OCI-M2 (cell line): Measurements from ENCODE around the gene UNC5CL.

Source experiments
- DNase-seq: peaks from one replicate; lab custom pipeline; 2025; ENCODE audit not compliant: unreplicated experiment; lab: John Stamatoyannopoulos, UW

Gene UNC5CL

GRCh38 chr6:41063884-41064285 lies 24.9 kb upstream of the UNC5CL start:
- DNase-seq, result no peak

DNA sequence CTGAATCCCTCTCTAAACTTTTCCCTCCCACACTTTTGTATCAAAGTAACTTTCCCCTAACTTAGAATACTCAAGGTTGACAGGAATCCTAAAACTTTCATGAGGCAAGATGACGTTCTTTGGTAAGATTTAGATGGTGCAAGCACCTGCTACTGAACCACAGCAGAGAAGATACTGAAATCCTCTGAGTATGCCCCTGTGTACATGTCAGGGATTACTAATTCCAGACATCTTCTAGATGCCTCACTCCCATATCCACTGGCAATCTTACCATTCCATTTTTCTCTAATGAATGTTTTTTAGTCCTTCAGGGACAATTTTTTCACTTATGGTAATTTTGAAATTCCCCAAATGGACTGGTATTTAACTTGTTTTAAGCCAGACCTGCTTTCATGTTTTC lies 23.0 kb upstream of the UNC5CL start:
- DNase-seq, result no peak

- no peak for DNase-seq
These were observed 22.2 kb upstream of the UNC5CL start for GRCh38 chr6:41061196-41061726.

DNA sequence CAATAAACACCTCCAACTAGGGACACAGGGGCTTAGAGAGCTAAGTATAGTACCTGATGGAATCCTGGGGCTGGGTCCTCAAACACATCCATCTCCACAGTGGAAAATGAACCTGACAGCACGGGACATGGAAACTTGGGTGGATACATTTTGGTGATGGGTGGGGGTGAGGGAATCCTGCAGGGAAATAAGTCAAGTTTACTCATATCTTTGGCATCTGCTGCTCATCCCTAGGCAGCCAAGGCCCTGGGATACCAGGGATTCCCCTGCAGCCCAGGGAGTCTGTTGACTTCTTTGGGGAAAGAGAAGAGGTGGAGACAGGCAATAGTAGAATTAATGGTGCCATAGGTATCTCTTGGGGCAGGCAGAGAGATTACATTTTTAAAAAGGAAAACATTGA lies 20.5 kb upstream of the UNC5CL start:
- DNase-seq, result no peak

DNA sequence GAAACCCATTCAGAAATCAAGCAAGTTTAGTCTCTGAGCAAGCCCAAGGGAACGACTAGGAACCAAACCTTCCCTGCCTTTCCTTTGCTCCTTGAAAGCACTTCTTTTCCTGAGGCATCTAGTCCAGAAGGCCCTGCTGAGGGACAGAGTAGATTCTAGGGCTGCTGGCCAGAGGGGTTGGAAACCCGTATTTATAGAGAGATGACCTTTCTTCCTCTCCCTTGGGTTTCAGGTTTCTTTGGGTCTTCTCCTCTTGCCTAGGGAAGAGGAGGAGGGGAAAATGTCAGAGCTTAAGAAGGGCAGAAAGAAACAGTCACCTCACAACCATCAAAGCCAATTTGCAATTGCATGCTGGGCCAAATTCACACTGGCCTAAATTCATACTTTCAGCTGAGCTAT lies 19.8 kb upstream of the UNC5CL start:
- DNase-seq, result no peak

DNA sequence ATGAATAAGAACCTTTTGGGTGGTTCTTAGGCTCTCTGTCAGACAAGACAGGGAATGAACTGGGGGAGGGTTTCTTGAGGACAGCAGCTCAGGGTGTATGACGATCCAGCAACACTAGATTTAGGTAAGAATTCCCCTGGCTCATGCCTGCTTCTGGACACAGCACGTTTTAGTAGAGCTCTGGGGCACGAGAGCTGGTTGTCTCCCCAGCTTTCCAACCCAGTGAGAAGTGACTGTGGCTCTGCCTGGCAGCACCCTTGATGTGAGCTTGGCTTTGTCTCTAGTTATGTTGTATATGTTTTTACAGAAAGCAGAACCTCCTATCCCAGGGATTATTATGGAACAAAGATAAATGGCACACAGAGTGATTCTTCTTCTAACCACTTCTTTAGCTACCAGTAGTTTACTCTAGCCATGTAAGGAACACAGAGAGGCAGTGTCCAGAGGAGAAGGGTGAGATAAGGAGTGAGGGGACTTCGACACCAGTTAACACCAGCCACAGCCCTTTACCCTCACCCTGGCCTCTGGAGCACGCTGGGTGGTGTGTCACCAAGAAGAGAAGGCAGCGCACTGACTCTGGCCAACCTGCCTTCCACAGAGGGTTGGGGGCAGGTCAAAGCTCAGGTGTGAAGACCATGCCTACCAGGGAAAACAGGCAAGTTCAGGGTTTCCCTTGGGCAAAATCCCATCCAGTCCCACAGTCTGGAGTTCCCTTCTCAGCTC lies 17.9 kb upstream of the UNC5CL start:
- no peak for DNase-seq

GRCh38 chr6:41055149-41055548 lies 16.1 kb upstream of the UNC5CL start:
- DNase-seq, result no peak

DNA sequence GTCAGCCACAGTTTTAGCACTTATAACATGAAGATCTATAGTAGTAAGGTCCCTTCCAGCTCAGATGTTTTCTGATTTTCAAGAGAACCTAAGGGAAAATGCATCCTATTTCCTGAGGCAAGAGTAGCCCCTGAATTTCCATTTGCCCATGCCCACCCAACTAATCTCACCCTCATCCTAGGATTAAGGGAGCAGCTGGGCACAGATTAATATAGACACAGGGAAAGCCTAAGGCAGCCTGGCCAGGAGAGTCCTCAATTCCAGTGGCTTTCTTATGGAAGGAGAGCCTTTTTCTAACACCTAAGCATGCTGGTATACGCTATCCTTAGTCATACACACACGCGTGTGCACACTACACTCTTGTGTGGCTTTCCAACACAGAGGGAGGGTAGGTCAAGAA lies 15.5 kb upstream of the UNC5CL start:
- no peak for DNase-seq

DNA sequence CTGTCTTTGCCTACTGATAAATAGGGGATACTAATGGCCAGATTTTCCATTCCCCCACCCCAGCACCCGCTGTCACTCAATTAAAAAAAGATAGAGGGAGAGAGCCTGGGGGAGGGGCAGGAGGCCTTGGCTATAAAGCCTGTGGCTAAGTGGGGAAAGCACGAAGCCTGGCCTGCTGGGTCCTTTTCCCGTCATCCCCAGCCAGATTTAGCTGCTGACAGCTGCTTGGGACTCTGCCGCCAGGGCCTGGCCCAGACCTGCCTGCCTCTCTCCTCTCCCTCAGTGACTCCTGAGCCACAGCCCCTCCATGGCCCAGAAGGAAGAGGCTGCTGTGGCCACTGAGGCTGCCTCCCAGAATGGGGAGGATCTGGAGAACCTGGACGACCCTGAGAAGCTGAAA lies 14.0 kb upstream of the UNC5CL start, which contains the start of gene APOBEC2:
TSS of gene APOBEC2 (plus strand) at position 162 of the 400 bp plus-strand sequence. CDS start at position 308, 146 bp downstream.
- DNase-seq, result no peak

GRCh38 chr6:41051873-41052272 lies 12.9 kb upstream of the UNC5CL start:
- no peak for DNase-seq

GRCh38 chr6:41050536-41050935 lies 11.5 kb upstream of the UNC5CL start:
- DNase-seq, result no peak

DNA sequence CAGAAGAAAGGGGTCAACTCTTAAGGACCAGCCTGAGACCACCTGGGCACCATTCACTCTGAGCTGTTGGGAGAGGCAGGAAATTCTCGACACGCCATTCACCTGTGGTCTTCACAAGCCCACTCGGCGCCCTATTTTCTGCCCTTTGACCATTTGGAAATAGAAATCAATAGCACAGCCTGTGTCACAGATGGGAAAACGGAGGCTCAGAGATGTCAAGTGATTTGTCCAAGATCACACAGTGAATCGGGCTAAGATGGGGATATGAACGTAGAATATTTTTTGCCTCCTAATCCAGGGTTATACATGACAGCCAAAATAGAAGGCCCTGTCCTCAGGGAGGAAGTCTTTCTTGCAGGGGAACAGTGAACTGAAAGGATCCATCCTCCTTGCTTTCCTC lies 10.9 kb upstream of the UNC5CL start:
- no peak for DNase-seq

DNA sequence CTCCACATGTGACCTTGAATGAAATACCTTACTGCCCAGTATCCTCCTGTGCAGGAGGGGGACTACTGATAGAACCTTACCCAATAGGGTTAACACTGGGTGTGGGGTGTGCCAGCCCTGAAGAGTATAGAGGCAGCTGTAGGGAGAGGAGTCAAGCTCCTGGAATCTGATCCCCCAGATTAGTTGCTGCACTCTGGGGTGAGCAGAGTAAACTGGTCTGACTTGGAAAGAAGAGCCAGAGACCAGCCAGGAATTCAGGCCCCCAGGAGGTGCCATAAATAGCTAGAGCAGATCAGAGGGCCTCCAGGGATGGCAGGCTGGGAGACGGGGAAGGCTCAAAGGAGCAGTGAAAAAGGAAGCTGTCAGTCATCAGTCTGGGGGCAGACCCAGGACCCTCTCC lies 10.5 kb upstream of the UNC5CL start:
- no peak for DNase-seq

GRCh38 chr6:41047745-41048732 lies 9.0 kb upstream of the UNC5CL start:
- DNase-seq, result no peak

GRCh38 chr6:41047306-41047705 lies 8.3 kb upstream of the UNC5CL start:
- DNase-seq, result no peak

DNA sequence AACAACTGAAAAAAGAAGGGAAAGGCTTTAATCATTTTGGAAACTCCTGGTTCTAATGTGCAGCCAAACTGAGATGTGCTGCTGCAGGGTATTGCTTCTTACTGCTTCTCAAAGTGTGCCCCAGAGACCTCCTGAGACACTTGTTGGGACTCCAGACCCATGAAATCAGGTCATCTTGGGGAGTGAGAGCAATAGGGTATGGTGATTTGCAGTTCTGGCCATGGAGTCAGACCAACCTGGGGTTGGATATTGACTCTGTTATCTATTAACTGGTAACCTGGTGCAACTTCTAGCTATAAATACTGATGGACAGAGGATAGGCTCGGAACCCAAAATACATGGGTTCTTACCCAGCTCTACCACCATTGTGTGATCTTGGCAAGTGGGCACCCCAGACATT lies 7.1 kb upstream of the UNC5CL start:
- DNase-seq, result no peak

DNA sequence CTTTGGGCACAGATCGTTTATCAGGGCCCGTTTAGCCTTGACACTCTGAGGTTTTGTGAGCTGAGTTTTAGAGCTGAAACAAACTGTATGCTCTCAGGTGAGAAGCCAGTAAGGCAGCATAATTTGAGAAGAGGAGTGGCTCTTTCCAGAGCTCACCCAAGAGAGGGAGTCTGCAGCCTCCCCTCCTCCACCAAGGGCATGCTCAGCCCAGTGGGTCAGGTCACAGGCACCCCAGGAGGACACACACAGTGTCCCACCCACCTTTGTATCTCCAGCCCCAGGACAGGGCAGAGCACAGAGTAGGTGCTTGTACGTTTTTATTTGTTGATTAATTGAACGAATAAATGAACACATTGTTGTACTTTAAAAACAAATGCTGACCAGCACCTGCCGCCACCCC lies 6.6 kb upstream of the UNC5CL start:
- no peak for DNase-seq

- DNase-seq, result no peak
These were observed 4.1 kb upstream of the UNC5CL start for GRCh38 chr6:41043151-41043550.

DNA sequence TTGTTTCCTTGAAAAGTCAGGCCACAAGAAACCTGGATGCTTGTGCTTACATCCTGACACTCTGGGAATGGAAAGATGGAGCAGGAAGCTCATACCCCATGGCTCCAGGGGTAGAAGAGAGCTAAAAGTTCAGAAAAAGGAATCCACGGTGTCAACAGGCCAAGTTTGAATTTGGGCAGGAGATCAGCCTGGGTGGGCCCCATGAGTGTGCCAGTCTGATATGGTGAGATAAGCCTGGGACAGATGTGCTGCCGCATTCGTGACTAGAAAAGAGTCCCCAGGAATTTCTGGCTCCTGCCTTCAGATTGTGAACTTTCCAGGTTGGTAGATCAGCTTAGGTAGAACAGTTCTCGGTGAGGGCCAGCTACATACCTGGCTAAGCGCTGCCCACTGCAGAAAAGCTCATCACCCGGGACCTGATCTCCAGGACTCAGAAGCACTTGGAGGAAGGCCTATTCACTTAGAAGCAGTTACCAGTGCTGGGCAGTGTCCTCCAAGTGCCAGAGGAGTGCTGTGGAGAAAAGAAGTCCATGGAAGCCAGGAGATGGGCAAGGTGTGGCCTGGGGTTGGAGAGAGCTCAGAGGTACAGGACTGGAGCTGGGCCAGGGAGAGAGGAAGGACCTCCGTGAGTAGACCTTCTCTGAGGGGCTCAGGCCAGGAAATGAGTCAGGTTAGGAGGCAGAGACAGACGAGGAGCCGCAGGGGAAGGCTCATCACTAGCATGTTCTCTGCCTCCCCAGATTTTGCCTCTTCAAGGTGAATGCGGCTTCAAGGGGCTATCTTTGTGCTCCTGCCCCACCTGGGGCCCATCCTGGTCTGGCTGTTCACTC lies 3.4 kb upstream of the UNC5CL start, which contains the start of gene TSPO2:
TSS of gene TSPO2 (plus strand) at position 242 of the 830 bp plus-strand sequence. CDS start at position 761, 519 bp downstream.
- DNase-seq, result no peak

DNA sequence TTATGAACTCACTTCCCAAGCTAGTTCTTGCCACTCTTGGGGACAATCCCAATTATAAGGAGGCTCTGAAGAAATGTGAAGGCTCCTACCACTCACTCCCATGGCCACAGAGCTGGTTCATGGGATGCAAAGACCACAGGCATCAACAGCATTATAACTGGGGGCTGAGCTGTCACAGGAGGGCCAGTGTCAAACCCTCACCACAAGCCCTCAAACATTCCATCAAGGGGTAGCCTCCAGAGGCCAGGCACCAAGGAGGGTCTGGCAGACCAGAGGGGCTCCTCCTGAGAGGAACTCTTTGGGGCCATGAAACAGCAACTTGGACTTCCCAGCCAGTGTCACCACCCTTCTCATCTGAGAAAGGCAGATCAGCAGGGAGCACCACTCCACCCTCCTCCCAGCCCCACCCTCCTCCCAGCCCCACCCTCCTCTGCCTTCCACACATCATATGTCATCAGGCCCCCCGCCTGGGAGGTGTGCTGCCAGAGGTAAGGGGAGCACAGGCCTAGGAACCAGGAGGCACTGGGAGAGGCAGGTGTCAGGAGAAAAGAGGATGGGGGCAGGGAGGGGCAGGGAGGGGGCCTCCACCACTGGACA lies 2.0 kb upstream of the UNC5CL start:
- DNase-seq, result no peak
